GM12872 (cell line): ENCODE data around the gene RGS19.

Experiments
- CTCF ChIP-seq: IDR thresholded peaks from 3 replicates; pipeline ENCODE4 v1.5.1; 2011; ENCODE audit warnings: low read depth, mild to moderate bottlenecking, low read length, moderate library complexity; ENCODE audit not compliant: insufficient read depth

Gene RGS19

GRCh38 chr20:64068386-64069208, 10.7 kb downstream of the RGS19 start:
- no peak for TF ChIP-seq CTCF

DNA sequence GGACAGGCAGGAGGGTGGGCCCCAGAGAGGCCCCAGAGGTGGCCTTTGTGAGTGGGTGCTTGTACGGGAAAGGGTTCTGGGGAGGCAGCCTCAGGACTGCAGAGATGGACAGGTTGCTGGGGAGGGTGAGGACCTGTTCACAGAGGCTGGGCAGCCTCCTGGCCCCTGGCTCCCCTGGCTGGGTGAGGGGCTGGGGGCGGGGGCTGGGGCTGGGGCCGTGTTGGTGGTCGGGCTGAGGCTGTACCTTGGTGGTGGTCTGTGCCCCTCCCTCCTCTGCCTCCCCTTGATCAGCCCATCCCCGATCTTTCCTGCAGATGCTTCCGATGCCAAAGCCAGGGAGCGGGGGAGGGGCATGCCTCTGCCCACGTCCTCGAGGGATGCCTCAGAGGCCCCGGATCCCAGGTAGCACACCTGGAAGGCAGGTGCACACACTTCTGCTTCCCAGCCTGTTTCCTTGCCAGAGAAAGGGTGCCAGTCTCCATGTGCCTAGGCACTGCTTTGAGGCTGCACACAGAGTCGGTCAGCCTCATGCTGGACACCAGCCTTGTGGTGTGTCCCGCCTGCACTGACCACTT, 11.5 kb downstream of the RGS19 start:
- TF ChIP-seq CTCF = no peak

DNA sequence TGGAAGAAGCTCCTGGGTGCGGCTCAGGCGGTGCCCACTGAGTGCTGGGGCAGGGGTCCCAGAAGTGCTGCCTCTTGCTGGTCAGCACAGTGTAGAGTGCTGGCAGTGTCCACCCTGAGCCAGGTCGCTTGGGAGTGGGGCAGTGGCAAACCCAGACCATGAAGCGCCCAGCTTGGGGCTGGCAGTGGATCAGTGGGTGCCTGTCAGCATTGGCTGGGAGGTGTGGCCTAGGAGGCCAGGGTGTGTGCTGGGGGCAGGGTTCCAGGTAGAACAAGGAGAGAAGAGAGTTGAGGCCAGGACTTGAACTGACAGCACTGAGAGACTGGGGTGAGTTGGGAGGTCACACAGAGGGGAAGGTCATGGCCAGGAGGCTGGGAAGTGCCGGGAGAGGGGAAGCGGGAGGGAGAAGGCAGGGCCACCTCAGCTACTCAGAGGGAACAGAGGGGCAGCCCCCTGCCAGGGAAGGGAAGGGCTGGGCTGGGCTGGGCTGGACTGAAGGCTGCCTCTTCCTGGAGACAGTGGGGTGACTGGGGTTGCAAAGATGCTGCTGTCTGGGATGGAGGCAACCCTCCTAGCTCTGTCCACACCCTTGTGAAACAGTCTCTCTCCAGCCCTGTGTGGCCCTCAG, 12.2 kb downstream of the RGS19 start:
- no peak for TF ChIP-seq CTCF

DNA sequence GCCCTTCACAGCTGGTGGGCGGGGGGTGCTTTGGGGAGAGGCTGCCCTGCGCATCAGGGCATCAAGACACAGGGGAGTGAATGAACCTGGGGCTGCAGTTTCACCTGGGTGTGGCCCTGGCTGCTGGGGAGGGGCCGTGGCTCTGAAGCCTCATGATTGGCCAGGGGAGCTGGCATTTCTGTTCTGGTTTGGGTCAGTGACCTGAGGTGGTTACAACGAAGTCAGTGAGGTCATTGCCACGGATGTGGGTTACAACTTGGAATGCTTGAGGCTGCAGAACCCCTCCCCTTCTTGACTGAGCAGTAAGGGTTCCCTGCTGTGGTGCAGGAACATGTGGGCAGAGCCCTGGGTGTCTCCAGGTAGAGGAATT, 13.4 kb downstream of the RGS19 start:
- TF ChIP-seq CTCF = no peak

- no peak for TF ChIP-seq CTCF
These were observed 14.0 kb downstream of the RGS19 start for GRCh38 chr20:64065062-64065973.

DNA sequence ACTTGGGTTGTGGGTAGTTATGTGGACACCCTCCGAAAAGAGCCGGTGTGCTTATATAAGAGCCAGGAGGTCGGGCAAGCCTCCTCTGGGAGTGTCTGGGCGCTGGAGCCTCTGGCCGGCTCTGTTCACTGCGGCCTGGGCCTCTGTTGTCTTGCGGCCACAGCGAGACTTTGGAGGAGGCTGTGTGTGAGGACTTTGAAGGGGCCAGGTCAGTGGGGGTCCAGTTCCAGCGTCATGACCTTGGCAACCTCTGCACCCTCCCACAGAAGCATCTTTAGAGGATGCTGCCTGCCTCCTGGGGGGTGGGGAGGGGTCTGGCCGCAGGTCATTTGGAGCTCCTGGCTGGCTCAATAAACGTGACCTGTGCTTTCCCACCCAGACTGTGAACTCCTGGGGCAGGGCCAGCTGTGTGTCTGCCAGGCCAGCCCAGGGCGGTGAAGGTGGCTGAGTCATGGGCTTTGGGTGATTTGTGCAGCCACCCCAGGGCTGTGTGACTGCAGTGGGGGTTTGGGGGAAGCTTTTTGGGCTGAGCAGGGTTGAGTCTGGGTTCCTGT, 15.1 kb downstream of the RGS19 start:
- TF ChIP-seq CTCF = no peak
